Sigmoid colon (tissue), 7 donors: ENCODE data around the gene CHADL. TPM values are rescaled to one million over a fixed set of nuclear protein-coding genes. Genes with fewer than 3 reads are reported as not detected.

ENCODE experiments used
- DNase-seq: peaks from one replicate; pipeline ENCODE4 v3.0.0-alpha.2; 2019
- H3K27ac ChIP-seq, 4 donors: fragments of 200-600 bp; sonication (generic); one replicate each; pipeline ENCODE4 v1.5.1; 2016 to 2019; ENCODE audit warnings: mild to moderate bottlenecking in 1 of 4
- H3K27me3 ChIP-seq, 3 donors: fragments of 200-600 bp; sonication (generic); one replicate each; pipeline ENCODE4 v1.5.1; 2019; ENCODE audit warnings: mild to moderate bottlenecking in 1 of 3
- H3K36me3 ChIP-seq, 4 donors: fragments of 200-600 bp; sonication (generic); one replicate each; pipeline ENCODE4 v1.5.1; 2016 to 2019
- H3K4me1 ChIP-seq, 4 donors: fragments of 200-600 bp; sonication (generic); one replicate each; pipeline ENCODE4 v1.5.1; 2017 to 2019
- H3K4me3 ChIP-seq, 4 donors: fragments of 200-600 bp; sonication (generic); one replicate each; pipeline ENCODE4 v1.5.1; 2017 to 2019; ENCODE audit warnings: mild to moderate bottlenecking in 2 of 4, moderate library complexity in 1 of 4
- H3K9me3 ChIP-seq, 4 donors: fragments of 200-600 bp in 3 of 4; sonication (generic) in 3 of 4; one replicate each; pipeline versions ENCODE4 v1.5.1 to v1.6.1; 2013 to 2019
- CTCF ChIP-seq, 4 experiments: fragments of 450-650 bp in 3 of 4; fragments of 200-600 bp in 1 of 4; IDR thresholded peaks; one replicate each; pipeline ENCODE4 v1.5.1; 2016 to 2019; ENCODE audit warnings: antibody characterized with exemption in 4 of 4, mild to moderate bottlenecking in 3 of 4, moderate library complexity in 2 of 4
- EP300 ChIP-seq, 4 donors: sonication (generic); formaldehyde crosslinking; IDR thresholded peaks; one replicate each; pipeline ENCODE4 v1.6.1; 2017; ENCODE audit warnings: antibody characterized with exemption in 4 of 4
- POLR2A ChIP-seq, 2 donors: fragments of 450-650 bp; IDR thresholded peaks; one replicate each; pipeline ENCODE4 v1.6.1; 2016; ENCODE audit warnings: antibody characterized with exemption in 2 of 2, mild to moderate bottlenecking in 2 of 2, moderate library complexity in 2 of 2
- POLR2AphosphoS5 ChIP-seq, 4 donors: sonication (generic); formaldehyde crosslinking; IDR thresholded peaks; one replicate each; pipeline ENCODE4 v1.6.1; 2017; ENCODE audit warnings: antibody characterized with exemption in 4 of 4
- WGBS, 2 donors: extraction: QIAGEN DNeasy Blood & Tissue Kit; methylation state at CpG; one replicate each; pipeline ENCODE4 v1.1.7; 2013; 5-methylcytosine and 5-hydroxymethylcytosine counted together
- intact Hi-C: fragments of 100-400 bp; cut with DNase I; formaldehyde crosslinking; loops from one replicate; pipeline ENCODE4 v1.15.1; 2023
- polyA plus RNA-seq, 3 donors: library from polyadenylated mRNA; stranded (reverse); fragments of 200-250 nt; gene quantifications; one replicate each; pipeline ENCODE4 v1.2.3, GENCODE V29; 2013
- total RNA-seq, 4 donors: library from RNA; depleted of rRNA; stranded (reverse); fragments of >200 nt; gene quantifications; one replicate each; pipeline ENCODE4 v1.1.0, GENCODE V29; 2016
- donor health status: healthy with polysubstance abuse.
- donor health status: Bipolar disorder and iron deficiency.
- donor health status: healthy.

The CHADL gene
- total and polyA plus RNA-seq, 7 donors = 0.46 to 25.5 (median 4.2) TPM

GRCh38 chr22:41247703-41248102, 7.0 kb upstream of the CHADL start:
- H3K4me3 ChIP-seq = no peak overlapping the region
- TF ChIP-seq CTCF (IDR thresholded peaks at IDR 0.05) (no peak), POLR2AphosphoS5 (IDR thresholded peaks at IDR 0.05) (no peak), EP300 (IDR thresholded peaks at IDR 0.05) (no peak), POLR2A (IDR thresholded peaks at IDR 0.05) (no peak)
- peaks cover 38 to 72% (median 47%) of the 10 kb centered on the region in 4 donors for H3K36me3 ChIP-seq
- H3K27me3 ChIP-seq = no peaks in the 10 kb centered on the region
- H3K4me1 ChIP-seq = peaks cover 0 to 7% (median 0%) of the 10 kb centered on the region in 4 donors
- 88 to 96% methylated on average over 7 of the region's 7 CpGs for WGBS, 2 donors
- no peak for DNase-seq
- no peak overlapping the region for H3K27ac ChIP-seq
- no peaks in the 10 kb centered on the region for H3K9me3 ChIP-seq
- intact Hi-C loops = no loop called here

GRCh38 chr22:41245917-41246499, 5.3 kb upstream of the CHADL start:
- DNase-seq = no peak
- TF ChIP-seq CTCF (IDR thresholded peaks at IDR 0.05) = no peak
- no peak for TF ChIP-seq EP300 (IDR thresholded peaks at IDR 0.05)
- TF ChIP-seq POLR2A (IDR thresholded peaks at IDR 0.05) = no peak
- no peak for TF ChIP-seq POLR2AphosphoS5 (IDR thresholded peaks at IDR 0.05)
- Histone ChIP-seq H3K27ac (no peak overlapping the region), H3K4me3 (no peak overlapping the region), H3K4me1 (peaks cover 0 to 7% (median 0%) of the 10 kb centered on the region in 4 donors), H3K36me3 (peaks cover 29 to 55% (median 40%) of the 10 kb centered on the region in 4 donors), H3K9me3 (no peaks in the 10 kb centered on the region), H3K27me3 (no peaks in the 10 kb centered on the region)
- 81 to 87% methylated on average over 21 of the region's 21 CpGs for WGBS, 2 donors
- intact Hi-C loops = no loop called here

GRCh38 chr22:41243361-41243760, 2.6 kb upstream of the CHADL start:
- Histone ChIP-seq H3K27ac (no peak overlapping the region), H3K4me3 (no peak overlapping the region), H3K27me3 (no peaks in the 10 kb centered on the region), H3K4me1 (peaks cover 0 to 12% (median 3%) of the 10 kb centered on the region in 4 donors), H3K9me3 (no peaks in the 10 kb centered on the region), H3K36me3 (peaks cover 4 to 28% (median 13%) of the 10 kb centered on the region in 4 donors)
- no peak for DNase-seq
- 92 to 93% methylated on average over 6 of the region's 6 CpGs for WGBS, 2 donors
- no peak for TF ChIP-seq POLR2AphosphoS5 (IDR thresholded peaks at IDR 0.05)
- TF ChIP-seq POLR2A (IDR thresholded peaks at IDR 0.05) = no peak
- intact Hi-C loops = no loop called here

- no peaks in the 10 kb centered on the region for H3K9me3 ChIP-seq
Measured at GRCh38 chr22:41242396-41243117, 1.8 kb upstream of the CHADL start.

More at GRCh38 chr22:41242396-41243117, 1.8 kb upstream of the CHADL start:
- H3K4me1 ChIP-seq = peaks cover 0 to 17% (median 11%) of the 10 kb centered on the region in 4 donors
- no peak for TF ChIP-seq CTCF (IDR thresholded peaks at IDR 0.05)
- TF ChIP-seq EP300 (IDR thresholded peaks at IDR 0.05) = no peak
- TF ChIP-seq POLR2AphosphoS5 (IDR thresholded peaks at IDR 0.05) = no peak
- WGBS, 2 donors = 90 to 94% methylated on average over 18 of the region's 18 CpGs
- DNase-seq = no peak
- H3K4me3 ChIP-seq = no peak overlapping the region
- H3K36me3 ChIP-seq = peaks cover 0 to 20% (median 8%) of the 10 kb centered on the region in 4 donors
- intact Hi-C loops = no loop called here
- H3K27ac ChIP-seq = no peak overlapping the region
- no peaks in the 10 kb centered on the region for H3K27me3 ChIP-seq
